HFFc6 (cell line): ENCODE data around the gene TMEM62. TPM values are rescaled to one million over a fixed set of nuclear protein-coding genes. Genes with fewer than 3 reads are reported as not detected.
A peak's percentile ranks its signal among the peaks of the same experiment; 100 is the strongest.

Experiments used
- DNase-seq: peaks from one replicate; pipeline ENCODE4 v3.0.0-alpha.2; 2018
- H3K27ac Mint-ChIP-seq: 2 replicates; pipeline ENCODE4 v1.8.0; 2020; ENCODE audit warnings: mild to moderate bottlenecking, mixed read lengths
- H3K27me3 Mint-ChIP-seq: 2 replicates; pipeline ENCODE4 v1.8.0; 2021; ENCODE audit warnings: mild to moderate bottlenecking, moderate library complexity, mixed read lengths; ENCODE audit not compliant: insufficient read depth
- H3K36me3 Mint-ChIP-seq: 2 replicates; pipeline ENCODE4 v1.8.0; 2021; ENCODE audit warnings: low read depth, mixed read lengths
- H3K4me1 Mint-ChIP-seq: 2 replicates; pipeline ENCODE4 v1.8.0; 2020; ENCODE audit warnings: low read depth, mixed read lengths
- H3K4me3 Mint-ChIP-seq: 2 replicates; pipeline ENCODE4 v1.8.0; 2020; ENCODE audit warnings: mild to moderate bottlenecking, moderate library complexity, mixed read lengths
- H3K9me3 Mint-ChIP-seq: 2 replicates; pipeline ENCODE4 v1.8.0; 2020; ENCODE audit warnings: mild to moderate bottlenecking, mixed read lengths
- CTCF ChIP-seq: fragments of 200-600 bp; sonication (generic); IDR thresholded peaks from 2 replicates; pipeline ENCODE4 v1.5.0; 2021; ENCODE audit warnings: antibody characterized with exemption, mild to moderate bottlenecking
- total RNA-seq, 6 experiments: library from RNA; stranded (reverse); fragmentation: NEBNext Ultra II Directional; extraction: Animal tissue kit (Norgen Biotek cat#: 25700); gene quantifications; 2 replicates in 1 of 6; 3 replicates in 5 of 6; pipeline ENCODE4 v1.2.3, GENCODE V29; 2021

TMEM62 gene
- total RNA-seq, 6 experiments from 2014 or later = 8.2 to 12.1 (median 11.2) TPM

GRCh38 chr15:43100971-43101370, 32.4 kb upstream of the TMEM62 start:
- peaks cover 41% of the 10 kb centered on the region for H3K36me3 Mint-ChIP-seq
- H3K4me3 Mint-ChIP-seq = no peak overlapping the region
- 0 out of 2 replicates have a peak overlapping the region, but pooled peaks have one; percentile 1 for H3K27ac Mint-ChIP-seq
- no peak for TF ChIP-seq CTCF
- DNase-seq = no peak
- H3K27me3 Mint-ChIP-seq = no peaks in the 10 kb centered on the region; the same call in 1 of the 2 replicates
- no peaks in the 10 kb centered on the region for H3K9me3 Mint-ChIP-seq
- H3K4me1 Mint-ChIP-seq = peaks cover 61% of the 10 kb centered on the region

GRCh38 chr15:43102187-43102586, 31.2 kb upstream of the TMEM62 start:
- H3K4me3 Mint-ChIP-seq = no peak overlapping the region
- no peak for TF ChIP-seq CTCF
- peaks cover 36% of the 10 kb centered on the region for H3K36me3 Mint-ChIP-seq
- no peak for DNase-seq
- H3K4me1 Mint-ChIP-seq = peaks cover 57% of the 10 kb centered on the region
- no peaks in the 10 kb centered on the region for H3K9me3 Mint-ChIP-seq
- H3K27ac Mint-ChIP-seq = no peak overlapping the region
- H3K27me3 Mint-ChIP-seq = peaks cover under 1% of the 10 kb centered on the region; the same call in 1 of the 2 replicates

GRCh38 chr15:43103907-43104306, 29.5 kb upstream of the TMEM62 start:
- Mint-ChIP-seq H3K27me3 (peaks cover 2% of the 10 kb centered on the region; the same call in 1 of the 2 replicates), H3K4me3 (peak overlapping the region; percentile 95; the same call in 1 of the 2 replicates), H3K4me1 (peaks cover 48% of the 10 kb centered on the region), H3K9me3 (no peaks in the 10 kb centered on the region), H3K27ac (no peak overlapping the region), H3K36me3 (peaks cover 29% of the 10 kb centered on the region)
- no peak for TF ChIP-seq CTCF
- no peak for DNase-seq

GRCh38 chr15:43104426-43104825, 29.0 kb upstream of the TMEM62 start:
- peaks cover 48% of the 10 kb centered on the region for H3K4me1 Mint-ChIP-seq
- no peak for DNase-seq
- no peak for TF ChIP-seq CTCF

GRCh38 chr15:43105077-43105736, 28.2 kb upstream of the TMEM62 start:
- peaks cover 2% of the 10 kb centered on the region; the same call in 1 of the 2 replicates for H3K27me3 Mint-ChIP-seq
- peaks cover 26% of the 10 kb centered on the region for H3K36me3 Mint-ChIP-seq
- H3K27ac Mint-ChIP-seq = peak overlapping the region; percentile 98
- H3K4me3 Mint-ChIP-seq = peak overlapping the region; percentile 95
- no peak for DNase-seq
- H3K4me1 Mint-ChIP-seq = peaks cover 48% of the 10 kb centered on the region
- no peaks in the 10 kb centered on the region for H3K9me3 Mint-ChIP-seq
- TF ChIP-seq CTCF = no peak

More at GRCh38 chr15:43104426-43104825, 29.0 kb upstream of the TMEM62 start:
- Mint-ChIP-seq H3K36me3 (peaks cover 29% of the 10 kb centered on the region), H3K27me3 (peaks cover 2% of the 10 kb centered on the region; the same call in 1 of the 2 replicates), H3K27ac (no peak overlapping the region), H3K4me3 (peak overlapping the region; percentile 95), H3K9me3 (no peaks in the 10 kb centered on the region)
